Measurements from ENCODE around the gene CEP63.

CEP63 gene

GRCh38 chr3:134608771-134609435 is 123.0 kb downstream of the CEP63 start:
- no peak for DNase-seq (ENCODE audit: low spot score)

- DNase-seq (ENCODE audit: low spot score), result no peak
These were observed 124.1 kb downstream of the CEP63 start for GRCh38 chr3:134609821-134610431.

GRCh38 chr3:134610432-134611385 is 124.9 kb downstream of the CEP63 start:
- no peak for DNase-seq (ENCODE audit: low spot score)

- no peak for DNase-seq (ENCODE audit: low spot score)
These were observed 125.7 kb downstream of the CEP63 start for GRCh38 chr3:134611516-134611915.

- no peak for DNase-seq (ENCODE audit: low spot score)
These were observed 127.2 kb downstream of the CEP63 start for GRCh38 chr3:134613006-134613520.

- DNase-seq (ENCODE audit: low spot score), result no peak
These were observed 129.1 kb downstream of the CEP63 start for GRCh38 chr3:134614955-134615354.

GRCh38 chr3:134615743-134616142 is 129.9 kb downstream of the CEP63 start:
- no peak for DNase-seq (ENCODE audit: low spot score)

GRCh38 chr3:134617608-134618477 is 132.0 kb downstream of the CEP63 start:
- no peak for DNase-seq (ENCODE audit: low spot score)

GRCh38 chr3:134618478-134619300 is 132.8 kb downstream of the CEP63 start:
- no peak for DNase-seq (ENCODE audit: low spot score)

GRCh38 chr3:134619301-134619615 is 133.4 kb downstream of the CEP63 start:
- no peak for DNase-seq (ENCODE audit: low spot score)

GRCh38 chr3:134619884-134620445 is 134.1 kb downstream of the CEP63 start:
- DNase-seq (ENCODE audit: low spot score), result no peak

- no peak for DNase-seq (ENCODE audit: low spot score)
These were observed 134.7 kb downstream of the CEP63 start for GRCh38 chr3:134620476-134621115.

- no peak for DNase-seq (ENCODE audit: low spot score)
These were observed 136.0 kb downstream of the CEP63 start for GRCh38 chr3:134621854-134622253.

- no peak for DNase-seq (ENCODE audit: low spot score)
These were observed 137.0 kb downstream of the CEP63 start for GRCh38 chr3:134622806-134623365.

GRCh38 chr3:134623615-134624245 is 137.9 kb downstream of the CEP63 start:
- DNase-seq (ENCODE audit: low spot score), result no peak

Data from activated CD4-positive, alpha-beta T cell treated with anti-CD3 and anti-CD28 coated beads, Interleukin-2, Interleukin-4, amounts not matched to agents 100 ng/mL and 50 ng/mL, durations not matched to agents 16 hours and 8 hours (primary cell).